Activated CD4-positive, alpha-beta T cell treated with anti-CD3 and anti-CD28 coated beads for 48 hours (primary cell): ENCODE data around the gene FBXW7.

Experiments
- DNase-seq: peaks from one replicate; pipeline ENCODE4 v3.0.0-alpha.2; 2020

FBXW7 gene

GRCh38 chr4:152364383-152364782 is 171.5 kb downstream of the FBXW7 start:
- no peak for DNase-seq

GRCh38 chr4:152363904-152364303 is 172.0 kb downstream of the FBXW7 start:
- no peak for DNase-seq

- no peak for DNase-seq
These were observed 172.8 kb downstream of the FBXW7 start for GRCh38 chr4:152363086-152363485.

GRCh38 chr4:152360045-152360410 is 175.9 kb downstream of the FBXW7 start:
- DNase-seq: no peak

GRCh38 chr4:152359208-152360044 is 176.5 kb downstream of the FBXW7 start:
- no peak for DNase-seq

GRCh38 chr4:152357206-152357605 is 178.7 kb downstream of the FBXW7 start:
- peak; percentile 22 for DNase-seq

- no peak for DNase-seq
These were observed 179.4 kb downstream of the FBXW7 start for GRCh38 chr4:152356428-152357034.

GRCh38 chr4:152352622-152353116 is 183.2 kb downstream of the FBXW7 start:
- DNase-seq: no peak

- DNase-seq: no peak
These were observed 183.7 kb downstream of the FBXW7 start for GRCh38 chr4:152352215-152352614.

- no peak for DNase-seq
These were observed 184.8 kb downstream of the FBXW7 start for GRCh38 chr4:152351080-152351479.

GRCh38 chr4:152348670-152349069 is 187.2 kb downstream of the FBXW7 start:
- no peak for DNase-seq

- DNase-seq: no peak
These were observed 188.9 kb downstream of the FBXW7 start for GRCh38 chr4:152346979-152347378.

- DNase-seq: no peak
These were observed 189.4 kb downstream of the FBXW7 start for GRCh38 chr4:152346526-152346925.

- DNase-seq: no peak
These were observed 191.9 kb downstream of the FBXW7 start for GRCh38 chr4:152344001-152344400.

- DNase-seq: no peak
These were observed 193.6 kb downstream of the FBXW7 start for GRCh38 chr4:152342293-152342692.

- no peak for DNase-seq
These were observed 195.1 kb downstream of the FBXW7 start for GRCh38 chr4:152340818-152341217.

GRCh38 chr4:152339576-152339975 is 196.3 kb downstream of the FBXW7 start:
- no peak for DNase-seq

- DNase-seq: no peak
These were observed 201.0 kb downstream of the FBXW7 start for GRCh38 chr4:152334931-152335330.

GRCh38 chr4:152331042-152331441 is 204.8 kb downstream of the FBXW7 start:
- no peak for DNase-seq

- no peak for DNase-seq
These were observed 207.3 kb downstream of the FBXW7 start for GRCh38 chr4:152328582-152328981.

- DNase-seq: no peak
These were observed 208.1 kb downstream of the FBXW7 start for GRCh38 chr4:152327606-152328453.

- no peak for DNase-seq
These were observed 210.1 kb downstream of the FBXW7 start for GRCh38 chr4:152325831-152326230.

- no peak for DNase-seq
These were observed 212.7 kb downstream of the FBXW7 start for GRCh38 chr4:152323221-152323620.
